SU-DHL-6 (cell line): ENCODE results near the gene ABCC10.

Experiments
- H2AFZ ChIP-seq: fragments of 200-600 bp; sonication (generic); 2 replicates; pipeline ENCODE4 v1.6.1; 2014; ENCODE audit warnings: low read depth, mild to moderate bottlenecking, moderate library complexity, mixed read lengths, antibody characterized with exemption, low read length; ENCODE audit not compliant: severe bottlenecking
- H3F3A ChIP-seq: fragments of 200-600 bp; shearing (Covaris generic); 2 replicates; pipeline ENCODE4 v1.6.0; 2016; ENCODE audit warnings: antibody characterized with exemption, mild to moderate bottlenecking; ENCODE audit not compliant: insufficient read depth
- H3K27ac ChIP-seq: fragments of 200-600 bp; sonication (generic); 2 replicates; pipeline ENCODE4 v1.5.1; 2016; ENCODE audit warnings: low read depth, mild to moderate bottlenecking, low read length, moderate library complexity, mixed read lengths
- H3K27me3 ChIP-seq: fragments of 200-600 bp; sonication (generic), shearing (Covaris generic); 2 replicates; pipeline ENCODE4 v1.6.0; 2014; ENCODE audit warnings: mild to moderate bottlenecking, low read length
- H3K36me3 ChIP-seq: fragments of 200-600 bp; sonication (generic); 2 replicates; pipeline ENCODE4 v1.6.1; 2014; ENCODE audit warnings: mild to moderate bottlenecking, low read length, mixed read lengths
- H3K4me2 ChIP-seq: fragments of 300-600, 200-600 bp; shearing (Covaris generic), sonication (generic); 2 replicates; pipeline ENCODE4 v1.6.0; 2014; ENCODE audit warnings: low read length, low read depth, mild to moderate bottlenecking; ENCODE audit not compliant: poor library complexity, severe bottlenecking
- H3K4me3 ChIP-seq: fragments of 200-600 bp; sonication (generic); 2 replicates; pipeline ENCODE4 v1.5.1; 2014; ENCODE audit warnings: antibody characterized with exemption, low read length, mild to moderate bottlenecking, mixed read lengths; ENCODE audit not compliant: insufficient read depth, poor library complexity, severe bottlenecking
- H3K79me2 ChIP-seq: fragments of 200-600 bp; sonication (generic); 2 replicates; pipeline ENCODE4 v1.6.1; 2014; ENCODE audit warnings: mild to moderate bottlenecking, low read length, moderate library complexity; ENCODE audit not compliant: insufficient read depth
- H3K9ac ChIP-seq: fragments of 200-600 bp; sonication (generic); 2 replicates; pipeline ENCODE4 v1.7.0; 2014; ENCODE audit warnings: mild to moderate bottlenecking, low read length
- H3K9me2 ChIP-seq: fragments of 200-600 bp; sonication (generic); replicated peaks from 2 replicates; pipeline ENCODE4 v1.6.1; 2014; ENCODE audit warnings: low read length; ENCODE audit not compliant: insufficient read depth
- H3K9me3 ChIP-seq: fragments of 200-600 bp; sonication (generic); 2 replicates; pipeline ENCODE4 v1.6.1; 2014; ENCODE audit warnings: low read length, mixed read lengths; ENCODE audit not compliant: insufficient read depth
- H4K20me1 ChIP-seq: fragments of 200-600 bp; sonication (generic); 2 replicates; pipeline ENCODE4 v1.6.1; 2014; ENCODE audit warnings: low read depth, mild to moderate bottlenecking, antibody characterized with exemption, low read length, moderate library complexity, mixed read lengths
- EZH2phosphoT487 ChIP-seq: fragments of 200-600 bp; sonication (generic), shearing (Covaris generic); conservative IDR thresholded peaks from 2 replicates; pipeline ENCODE4 v1.6.1; 2018; ENCODE audit warnings: mild to moderate bottlenecking, antibody characterized with exemption, low read length, moderate library complexity, mixed read lengths
- TF ChIP-seq, protein P1 (sequence below): fragments of 200-600 bp; sonication (generic); IDR thresholded peaks from one replicate; pipeline ENCODE4 v1.5.1; 2017; ENCODE audit warnings: antibody characterized with exemption, mild to moderate bottlenecking, low read length, moderate library complexity; ENCODE audit not compliant: insufficient read depth, poor library complexity, severe bottlenecking

The ABCC10 gene

DNA sequence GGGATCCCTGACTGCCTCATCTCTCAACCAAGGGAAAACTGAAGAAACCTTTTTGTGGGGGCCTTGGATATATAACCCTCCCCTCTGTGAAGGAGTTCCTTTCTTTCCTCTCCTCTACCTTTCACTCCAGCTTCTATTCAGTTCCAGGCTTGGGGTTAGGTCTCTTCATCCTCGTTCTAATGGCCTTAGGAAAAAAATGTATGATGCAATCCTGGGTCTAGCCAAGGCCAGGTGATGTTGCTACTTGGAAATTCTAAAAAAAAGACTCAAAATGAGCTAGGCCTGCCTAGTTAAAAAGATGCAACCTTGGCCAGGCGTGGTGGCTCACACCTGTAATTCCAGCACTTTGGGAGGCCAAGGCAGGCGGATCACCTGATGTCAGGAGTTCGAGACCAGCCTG lies 7.6 kb downstream of the ABCC10 start:
- Histone ChIP-seq H3K36me3 (no peaks in the 10 kb centered on the region; the same call in 1 of the 2 replicates), H3K9me2 (no peaks in the 10 kb centered on the region), H3K79me2 (0 out of 2 replicates have a peak, but pooled peaks cover under 1% of the 10 kb centered on the region), H2AFZ (no peak overlapping the region), H3K9ac (no peak overlapping the region), H3K4me3 (no peak overlapping the region), H3K4me2 (no peak overlapping the region), H3K27me3 (no peaks in the 10 kb centered on the region), H3K9me3 (no peaks in the 10 kb centered on the region), H3F3A (no peaks in the 10 kb centered on the region), H4K20me1 (no peaks in the 10 kb centered on the region), H3K27ac (no peak overlapping the region)
- TF ChIP-seq, protein P1, sequence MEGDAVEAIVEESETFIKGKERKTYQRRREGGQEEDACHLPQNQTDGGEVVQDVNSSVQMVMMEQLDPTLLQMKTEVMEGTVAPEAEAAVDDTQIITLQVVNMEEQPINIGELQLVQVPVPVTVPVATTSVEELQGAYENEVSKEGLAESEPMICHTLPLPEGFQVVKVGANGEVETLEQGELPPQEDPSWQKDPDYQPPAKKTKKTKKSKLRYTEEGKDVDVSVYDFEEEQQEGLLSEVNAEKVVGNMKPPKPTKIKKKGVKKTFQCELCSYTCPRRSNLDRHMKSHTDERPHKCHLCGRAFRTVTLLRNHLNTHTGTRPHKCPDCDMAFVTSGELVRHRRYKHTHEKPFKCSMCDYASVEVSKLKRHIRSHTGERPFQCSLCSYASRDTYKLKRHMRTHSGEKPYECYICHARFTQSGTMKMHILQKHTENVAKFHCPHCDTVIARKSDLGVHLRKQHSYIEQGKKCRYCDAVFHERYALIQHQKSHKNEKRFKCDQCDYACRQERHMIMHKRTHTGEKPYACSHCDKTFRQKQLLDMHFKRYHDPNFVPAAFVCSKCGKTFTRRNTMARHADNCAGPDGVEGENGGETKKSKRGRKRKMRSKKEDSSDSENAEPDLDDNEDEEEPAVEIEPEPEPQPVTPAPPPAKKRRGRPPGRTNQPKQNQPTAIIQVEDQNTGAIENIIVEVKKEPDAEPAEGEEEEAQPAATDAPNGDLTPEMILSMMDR = no peak
- TF ChIP-seq EZH2phosphoT487 = no peak

GRCh38 chr6:43435682-43436437 lies 8.5 kb downstream of the ABCC10 start:
- H3K27ac ChIP-seq = no peak overlapping the region
- H3F3A ChIP-seq = no peaks in the 10 kb centered on the region
- no peaks in the 10 kb centered on the region; the same call in 1 of the 2 replicates for H3K36me3 ChIP-seq
- H3K27me3 ChIP-seq = no peaks in the 10 kb centered on the region
- no peak overlapping the region for H3K4me2 ChIP-seq
- no peak overlapping the region for H3K4me3 ChIP-seq
- no peaks in the 10 kb centered on the region for H4K20me1 ChIP-seq
- no peaks in the 10 kb centered on the region for H3K9me2 ChIP-seq
- no peak overlapping the region for H2AFZ ChIP-seq
- no peaks in the 10 kb centered on the region for H3K79me2 ChIP-seq
- no peaks in the 10 kb centered on the region for H3K9me3 ChIP-seq
- no peak overlapping the region for H3K9ac ChIP-seq
- no peak for TF ChIP-seq EZH2phosphoT487
- TF ChIP-seq, protein P1 = no peak

DNA sequence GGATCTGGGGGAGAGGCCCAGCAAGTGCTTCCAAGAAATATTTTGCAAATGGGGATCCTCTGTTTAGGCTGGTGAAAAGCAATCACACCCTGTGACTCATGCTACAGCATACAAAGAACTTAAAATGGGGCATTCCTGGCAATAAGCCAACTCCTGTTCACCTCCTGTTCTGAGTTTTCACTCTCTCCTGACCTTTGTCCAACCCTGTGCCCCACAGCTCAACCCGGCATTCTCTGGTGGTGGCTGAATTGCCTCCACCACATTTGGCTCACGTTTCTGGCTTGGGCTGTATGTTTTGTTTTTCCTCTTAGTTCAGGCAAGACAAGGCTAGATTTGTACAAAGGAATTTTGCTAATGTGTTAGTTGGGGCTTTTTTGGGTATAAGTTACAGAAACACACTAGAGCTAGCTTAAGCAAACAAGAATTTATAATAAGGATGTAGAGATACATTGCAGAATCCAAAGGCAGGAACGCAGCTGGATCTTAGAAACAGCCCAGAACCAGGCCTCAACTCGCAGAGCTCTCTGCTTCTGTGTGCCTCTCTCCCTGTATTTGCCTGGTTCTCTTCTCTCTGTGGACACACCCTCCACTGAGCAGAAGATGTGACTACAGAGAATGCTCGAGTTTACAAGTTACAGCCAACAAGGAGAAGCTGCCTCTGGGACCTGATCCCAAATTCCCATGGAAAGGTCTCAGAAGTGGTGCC lies 9.4 kb downstream of the ABCC10 start:
- H2AFZ ChIP-seq = no peak overlapping the region
- H3K79me2 ChIP-seq = no peaks in the 10 kb centered on the region
- H3K9ac ChIP-seq = no peak overlapping the region
- H4K20me1 ChIP-seq = no peaks in the 10 kb centered on the region
- no peak overlapping the region for H3K27ac ChIP-seq
- H3K4me2 ChIP-seq = no peak overlapping the region
- H3F3A ChIP-seq = no peaks in the 10 kb centered on the region
- H3K9me3 ChIP-seq = no peaks in the 10 kb centered on the region
- H3K9me2 ChIP-seq = no peaks in the 10 kb centered on the region
- H3K27me3 ChIP-seq = no peaks in the 10 kb centered on the region
- TF ChIP-seq EZH2phosphoT487 = no peak
- TF ChIP-seq, protein P1 = no peak
- no peak overlapping the region for H3K4me3 ChIP-seq
- peaks cover 3% of the 10 kb centered on the region; the same call in 1 of the 2 replicates for H3K36me3 ChIP-seq
